Measurements from ENCODE around the gene UFM1. TPM values are rescaled to one million over a fixed set of nuclear protein-coding genes. Genes with fewer than 3 reads are reported as not detected.

Gene UFM1
- total and polyA plus RNA-seq, 4 donors, result 40.2 to 106 (median 47.3) TPM

DNA sequence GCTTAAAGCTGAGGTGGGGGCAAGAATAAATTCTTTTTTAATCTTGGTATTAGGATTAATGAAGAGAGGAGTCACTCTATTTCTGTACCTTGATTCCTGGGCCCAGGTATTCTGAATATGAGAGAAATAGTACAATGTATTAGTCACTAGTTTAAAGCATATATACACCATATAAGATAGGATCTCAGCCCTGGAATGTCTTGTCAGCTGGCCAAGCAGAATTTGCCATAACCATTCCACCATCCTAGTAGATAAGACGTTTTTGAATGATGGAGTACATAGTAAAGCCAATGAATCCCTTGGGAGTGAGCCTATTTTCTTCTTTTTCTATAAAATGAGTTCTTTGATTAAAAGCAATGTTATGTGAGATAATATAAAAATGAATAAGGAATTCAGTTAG lies 55.6 kb downstream of the UFM1 start:
- WGBS, 2 donors, result 37 to 44% methylated on average over 1 of the region's 1 CpG
- H3K36me3 ChIP-seq (ENCODE audit: control insufficient read depth in 4 of 4, insufficient read depth in 4 of 4, low read length in 4 of 4), result no peaks in the 10 kb centered on the region
- no peak overlapping the region for H3K4me3 ChIP-seq
- TF ChIP-seq, protein P1, sequence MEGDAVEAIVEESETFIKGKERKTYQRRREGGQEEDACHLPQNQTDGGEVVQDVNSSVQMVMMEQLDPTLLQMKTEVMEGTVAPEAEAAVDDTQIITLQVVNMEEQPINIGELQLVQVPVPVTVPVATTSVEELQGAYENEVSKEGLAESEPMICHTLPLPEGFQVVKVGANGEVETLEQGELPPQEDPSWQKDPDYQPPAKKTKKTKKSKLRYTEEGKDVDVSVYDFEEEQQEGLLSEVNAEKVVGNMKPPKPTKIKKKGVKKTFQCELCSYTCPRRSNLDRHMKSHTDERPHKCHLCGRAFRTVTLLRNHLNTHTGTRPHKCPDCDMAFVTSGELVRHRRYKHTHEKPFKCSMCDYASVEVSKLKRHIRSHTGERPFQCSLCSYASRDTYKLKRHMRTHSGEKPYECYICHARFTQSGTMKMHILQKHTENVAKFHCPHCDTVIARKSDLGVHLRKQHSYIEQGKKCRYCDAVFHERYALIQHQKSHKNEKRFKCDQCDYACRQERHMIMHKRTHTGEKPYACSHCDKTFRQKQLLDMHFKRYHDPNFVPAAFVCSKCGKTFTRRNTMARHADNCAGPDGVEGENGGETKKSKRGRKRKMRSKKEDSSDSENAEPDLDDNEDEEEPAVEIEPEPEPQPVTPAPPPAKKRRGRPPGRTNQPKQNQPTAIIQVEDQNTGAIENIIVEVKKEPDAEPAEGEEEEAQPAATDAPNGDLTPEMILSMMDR (IDR thresholded peaks at IDR 0.05; ENCODE audit: control extremely low read depth, extremely low read depth), result no peak
- peaks cover 0 to 2% (median 0%) of the 10 kb centered on the region in 4 donors for H3K9me3 ChIP-seq (ENCODE audit: control insufficient read depth in 4 of 4, insufficient read depth in 3 of 4, low read length in 3 of 4)
- no peak for ATAC-seq (ENCODE audit: insufficient read depth, low FRiP score)
- H3K27me3 ChIP-seq (ENCODE audit: control insufficient read depth in 3 of 3, insufficient read depth in 3 of 3, low read length in 2 of 3), result peaks cover 0 to 4% (median 0%) of the 10 kb centered on the region in 3 donors
- no peak overlapping the region for H3K9ac ChIP-seq (ENCODE audit: insufficient read depth in 1 of 2, low read length in 2 of 2)
- H3K4me1 ChIP-seq (ENCODE audit: control insufficient read depth in 5 of 5, insufficient read depth in 5 of 5, low read length in 5 of 5), result peaks cover 0 to 11% (median under 1%) of the 10 kb centered on the region in 5 donors
- no peak overlapping the region for H3K27ac ChIP-seq (ENCODE audit: low read depth in 1 of 2, low read length in 1 of 2)
- no peak for DNase-seq

DNA sequence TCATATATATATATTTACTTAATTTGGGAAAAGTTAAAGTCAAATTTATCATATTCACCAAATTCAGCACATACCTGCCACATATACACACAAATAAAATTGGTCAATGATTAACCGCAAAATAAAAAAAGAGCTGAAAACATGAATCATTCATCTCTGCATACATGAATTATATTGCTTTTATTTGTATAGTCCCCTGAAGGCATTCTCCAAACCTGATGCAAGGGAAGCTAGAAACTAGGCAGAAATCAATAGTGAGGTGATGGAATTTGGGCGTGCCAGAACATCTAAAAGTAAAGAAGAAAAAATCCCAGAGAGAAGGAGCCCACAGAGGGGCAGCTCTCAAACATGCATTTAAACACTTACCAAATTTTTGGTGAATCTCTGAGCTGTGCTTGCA lies 60.1 kb downstream of the UFM1 start:
- DNase-seq (no peak), ATAC-seq (ENCODE audit: insufficient read depth, low FRiP score) (no peak)
- no peak overlapping the region for H3K4me3 ChIP-seq
- H3K9me3 ChIP-seq (ENCODE audit: control insufficient read depth in 4 of 4, insufficient read depth in 3 of 4, low read length in 3 of 4), result peaks cover 0 to 2% (median 0%) of the 10 kb centered on the region in 4 donors
- WGBS, 2 donors, result 96 to 99% methylated on average over 2 of the region's 2 CpGs
- TF ChIP-seq, protein P1 (IDR thresholded peaks at IDR 0.05; ENCODE audit: control extremely low read depth, extremely low read depth), result no peak
- no peak overlapping the region for H3K27ac ChIP-seq (ENCODE audit: low read depth in 1 of 2, low read length in 1 of 2)
- no peaks in the 10 kb centered on the region for H3K4me1 ChIP-seq (ENCODE audit: control insufficient read depth in 5 of 5, insufficient read depth in 5 of 5, low read length in 5 of 5)
- H3K9ac ChIP-seq (ENCODE audit: insufficient read depth in 1 of 2, low read length in 2 of 2), result no peak overlapping the region
- H3K27me3 ChIP-seq (ENCODE audit: control insufficient read depth in 3 of 3, insufficient read depth in 3 of 3, low read length in 2 of 3), result no peaks in the 10 kb centered on the region
- H3K36me3 ChIP-seq (ENCODE audit: control insufficient read depth in 4 of 4, insufficient read depth in 4 of 4, low read length in 4 of 4), result no peaks in the 10 kb centered on the region

GRCh38 chr13:38412266-38412665 lies 62.6 kb downstream of the UFM1 start:
- Histone ChIP-seq H3K36me3 (ENCODE audit: control insufficient read depth in 4 of 4, insufficient read depth in 4 of 4, low read length in 4 of 4) (no peaks in the 10 kb centered on the region), H3K4me3 (no peak overlapping the region), H3K27ac (ENCODE audit: low read depth in 1 of 2, low read length in 1 of 2) (no peak overlapping the region), H3K9ac (ENCODE audit: insufficient read depth in 1 of 2, low read length in 2 of 2) (no peak overlapping the region), H3K9me3 (ENCODE audit: control insufficient read depth in 4 of 4, insufficient read depth in 3 of 4, low read length in 3 of 4) (peaks cover 0 to 2% (median 0%) of the 10 kb centered on the region in 4 donors), H3K27me3 (ENCODE audit: control insufficient read depth in 3 of 3, insufficient read depth in 3 of 3, low read length in 2 of 3) (no peaks in the 10 kb centered on the region), H3K4me1 (ENCODE audit: control insufficient read depth in 5 of 5, insufficient read depth in 5 of 5, low read length in 5 of 5) (no peaks in the 10 kb centered on the region)
- DNase-seq (peak in 2 of 3 donors; percentile 13 to 69), ATAC-seq (ENCODE audit: insufficient read depth, low FRiP score) (no peak)
- TF ChIP-seq, protein P1 (IDR thresholded peaks at IDR 0.05; ENCODE audit: control extremely low read depth, extremely low read depth), result no peak
- 54 to 67% methylated on average over 1 of the region's 1 CpG for WGBS, 2 donors

All from lung (tissue), 12 donors.